Heart left ventricle (tissue), 16 donors: ENCODE results near the gene IDH3G. TPM values are rescaled to one million over a fixed set of nuclear protein-coding genes. Genes with fewer than 3 reads are reported as not detected.

ENCODE experiments used
- ATAC-seq, 4 donors: fragments of 200-7000 bp; cut with Tn5 transposase; one replicate each; pipeline ENCODE4 v1.9.1; 2020 to 2022; ENCODE audit warnings: moderate library complexity in 4 of 4, mild to moderate bottlenecking in 3 of 4, moderate number of reproducible peaks in 1 of 4
- DNase-seq, 5 donors: peaks; one replicate each; pipeline ENCODE4 v3.0.0-alpha.2; 2020
- H3K27ac ChIP-seq, 12 donors: fragments of 200-600 bp; sonication (generic) in 4 of 12; one replicate each; pipeline versions ENCODE4 v1.5.0 to v1.8.0; 2016 to 2022; ENCODE audit warnings: mild to moderate bottlenecking in 2 of 12
- H3K27me3 ChIP-seq, 9 donors: fragments of 200-600 bp; sonication (generic) in 2 of 9; one replicate each; pipeline versions ENCODE4 v1.5.1 to v1.8.0; 2016 to 2022; ENCODE audit warnings: mild to moderate bottlenecking in 3 of 9
- H3K36me3 ChIP-seq, 9 donors: fragments of 200-600 bp; sonication (generic) in 2 of 9; one replicate each; pipeline versions ENCODE4 v1.5.0 to v1.8.0; 2018 to 2022; ENCODE audit warnings: mild to moderate bottlenecking in 2 of 9
- H3K4me1 ChIP-seq, 12 donors: fragments of 200-600 bp; sonication (generic) in 4 of 12; one replicate each; pipeline versions ENCODE4 v1.5.0 to v1.8.0; 2016 to 2022; ENCODE audit warnings: mild to moderate bottlenecking in 3 of 12
- H3K4me3 ChIP-seq, 12 donors: fragments of 200-600 bp; sonication (generic) in 4 of 12; one replicate each; pipeline versions ENCODE4 v1.5.0 to v1.8.0; 2017 to 2022; ENCODE audit warnings: mild to moderate bottlenecking in 9 of 12, moderate library complexity in 4 of 12
- H3K9me3 ChIP-seq, 12 donors: fragments of 200-600 bp; sonication (generic) in 4 of 12; one replicate each; pipeline versions ENCODE4 v1.5.0 to v1.8.0; 2016 to 2022; ENCODE audit warnings: mild to moderate bottlenecking in 1 of 12
- CTCF ChIP-seq, 12 donors: fragments of 200-600 bp; sonication (generic) in 4 of 12; IDR thresholded peaks; one replicate each; pipeline versions ENCODE4 v1.5.0 to v1.8.0; 2018 to 2022; ENCODE audit warnings: antibody characterized with exemption in 12 of 12, mild to moderate bottlenecking in 5 of 12
- POLR2A ChIP-seq, 2 donors: fragments of 450-650 bp; IDR thresholded peaks; one replicate each; pipeline ENCODE4 v1.6.1; 2017; ENCODE audit warnings: antibody characterized with exemption in 2 of 2, mild to moderate bottlenecking in 2 of 2, moderate library complexity in 2 of 2
- WGBS, 4 donors: extraction: QIAGEN DNeasy Blood & Tissue Kit in 2 of 4; methylation state at CpG; one replicate each; pipeline versions ENCODE4 v1.1.5 to v1.1.7; 2013 to 2018; 5-methylcytosine and 5-hydroxymethylcytosine counted together
- intact Hi-C, 10 donors: fragments of 100-400 bp; cut with DNase I; formaldehyde crosslinking; loops; one replicate each; pipeline versions ENCODE4 v1.11.1 to v1.14.2; 2022
- polyA plus RNA-seq, 2 donors: library from polyadenylated mRNA; stranded (reverse); fragments of 200-250 nt; gene quantifications; one replicate each; pipeline ENCODE4 v1.2.3, GENCODE V29; 2013
- total RNA-seq, 9 donors: library from RNA; depleted of rRNA in 2 of 9; stranded (reverse); fragments of >200 nt in 2 of 9; fragmentation: NEBNext Ultra II Directional in 3 of 9; extraction: Animal tissue kit (Norgen Biotek cat#: 25700) in 3 of 9; gene quantifications; one replicate each; pipeline versions ENCODE4 v1.1.0 to v1.2.4, GENCODE V29; 2016 to 2023
- donor health status: ischemic (EF 13 %, LVEDD 7.1; RV severe dilation, severe dysfunction).
- donor health status: healthy with polysubstance abuse.
- donor health status: DM: no; HTN: yes; CAD: no.
- donor health status: DM: no; HTN: no; CAD: no.
- donor health status: ischemic (EF 25% LVEDD 6.9; RV normal size, moderate dysfunction).
- donor health status: ischemic (EF 25% LVEDD 5.7; RV mildly dilated, moderate dysfunction).
- donor health status: healthy.
- donor health status: DM: yes; HTN: yes; CAD: no.
- donor health status: ischemic (EF 35%, LVEDD 5.7; RV mildly dilated, moderate dysfunction).
- donor health status: nonischemic (EF 11% LVEDD 7.7; RV severe dilation, severe dysfunction).
- donor health status: DM: yes; HTN: yes; CAD: no.
- donor health status: PGD.
- donor health status: ischemic (EF 29% LVEDD 5.4; RV normal size, mild dysfunction).
- donor health status: nonischemic (EF 23%, LVEDD 6.1; RV moderate dilation, normal function).

Gene IDH3G
- total and polyA plus RNA-seq, 11 donors, result 58.1 to 162 (median 71.4) TPM

- DNase-seq (peak in 1 of 5 donors; percentile 24), ATAC-seq (peak; percentile 57 to 75 (median 64))
- Histone ChIP-seq H3K27ac (peak overlapping the region in 11 of 12 donors; percentile 57 to 89 (median 76)), H3K36me3 (peaks cover 0 to 34% (median 5%) of the 10 kb centered on the region in 9 donors), H3K9me3 (no peaks in the 10 kb centered on the region), H3K4me3 (peak overlapping the region in 9 of 12 donors; percentile 25 to 50 (median 39)), H3K27me3 (peaks cover 0 to 23% (median 0%) of the 10 kb centered on the region in 9 donors), H3K4me1 (peaks cover 0 to 21% (median 2%) of the 10 kb centered on the region in 12 donors)
- TF ChIP-seq POLR2A (IDR thresholded peaks at IDR 0.05) (no peak), CTCF (IDR thresholded peaks at IDR 0.05) (no peak)
- 48 to 67% (median 53%) methylated on average over 10 to 24 of the region's 24 CpGs for WGBS, 4 donors
- intact Hi-C loops, result no loop called here
Observed at GRCh38 chrX:153781428-153782047, 12.6 kb downstream of the IDH3G start.

GRCh38 chrX:153780678-153781427, 13.3 kb downstream of the IDH3G start, which contains the start of gene SRPK3:
Gene SRPK3, plus strand, starts transcription at chrX:153781041. Its CDS starts 46 bp downstream, at chrX:153781087.
- Histone ChIP-seq H3K36me3 (peaks cover 0 to 27% (median 2%) of the 10 kb centered on the region in 9 donors), H3K9me3 (no peaks in the 10 kb centered on the region), H3K4me3 (peak within 1 kb of the TSS in 9 of 12 donors; percentile 25 to 50 (median 39)), H3K27me3 (peaks cover 0 to 23% (median 0%) of the 10 kb centered on the region in 9 donors), H3K4me1 (peaks cover 0 to 21% (median 2%) of the 10 kb centered on the region in 12 donors), H3K27ac (peak within 1 kb of the TSS; percentile 55 to 89 (median 76))
- WGBS, 4 donors, result 12 to 65% (median 34%) methylated on average over 18 to 52 of the region's 52 CpGs
- no peak for TF ChIP-seq CTCF (IDR thresholded peaks at IDR 0.05)
- TF ChIP-seq POLR2A (IDR thresholded peaks at IDR 0.05), result peak; percentile 67 to 68
- ATAC-seq, result peak in 3 of 4 donors; percentile 45 to 77 (median 70)
- DNase-seq, result peak; percentile 36 to 66 (median 61)
- intact Hi-C loops, result no loop called here

- DNase-seq (peak in 2 of 5 donors; percentile 15 to 21), ATAC-seq (no peak)
- peak overlapping the region in 11 of 12 donors; percentile 24 to 89 (median 76) for H3K27ac ChIP-seq
- H3K9me3 ChIP-seq, result no peaks in the 10 kb centered on the region
- peaks cover 0 to 21% (median 2%) of the 10 kb centered on the region in 12 donors for H3K4me1 ChIP-seq
- intact Hi-C loops, result no loop called here
- 66 to 78% (median 72%) methylated on average over 15 to 18 of the region's 18 CpGs for WGBS, 4 donors
- H3K36me3 ChIP-seq, result peaks cover 0 to 20% (median 0%) of the 10 kb centered on the region in 9 donors
- peaks cover 0 to 23% (median 0%) of the 10 kb centered on the region in 9 donors for H3K27me3 ChIP-seq
- no peak for TF ChIP-seq POLR2A (IDR thresholded peaks at IDR 0.05)
- TF ChIP-seq CTCF (IDR thresholded peaks at IDR 0.05), result no peak
- H3K4me3 ChIP-seq, result peak overlapping the region in 6 of 12 donors; percentile 36 to 50 (median 40)
Observed at GRCh38 chrX:153779891-153780677, 14.1 kb downstream of the IDH3G start.
